Measurements from ENCODE around the gene BBX.
"Not testable (repeated sequence)": the region's sequence is repeated elsewhere in the genome, so short reads cannot be mapped to it uniquely, and the experiment has no call there.

BBX gene

DNA sequence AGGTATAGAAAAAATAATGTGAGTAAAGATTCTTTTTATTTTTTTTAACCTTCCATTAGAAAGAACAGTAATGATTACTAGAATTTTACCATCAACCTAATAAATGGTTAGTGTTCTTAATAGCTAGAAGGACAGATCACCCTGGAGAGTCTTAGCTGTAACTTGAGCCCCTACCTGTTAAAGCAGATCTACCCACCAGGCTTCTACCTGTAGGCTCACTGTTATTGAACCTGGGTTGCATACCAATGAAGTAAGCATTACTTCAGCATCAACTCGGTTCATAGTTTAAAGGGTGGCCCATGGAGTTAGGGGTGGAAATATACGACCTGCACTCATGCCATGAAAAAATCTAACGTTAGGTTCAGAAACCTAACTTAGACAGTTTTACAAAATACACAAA, 280.4 kb downstream of the BBX start:
- no peak for DNase-seq (ENCODE audit: low read depth in 2 of 2)

DNA sequence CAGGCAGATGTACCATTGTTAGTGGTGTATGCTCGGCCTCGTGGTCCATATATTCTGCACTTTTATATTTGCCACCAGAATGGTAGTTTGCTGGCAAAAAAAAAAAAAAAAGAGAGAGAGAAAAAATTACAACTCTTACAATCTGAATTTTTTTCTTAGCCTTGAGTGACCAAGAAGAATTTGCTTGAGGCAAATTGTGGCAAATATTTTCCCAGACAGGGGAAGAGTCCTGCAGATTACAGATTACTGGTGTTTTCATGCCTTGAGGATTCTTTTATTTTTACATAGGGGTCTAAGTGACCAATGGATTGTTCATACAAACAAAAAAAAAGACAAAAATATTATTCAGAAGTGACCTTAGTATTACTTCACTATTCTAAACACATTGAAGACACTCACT, 283.3 kb downstream of the BBX start:
- no peak for DNase-seq (ENCODE audit: low read depth in 2 of 2)

DNA sequence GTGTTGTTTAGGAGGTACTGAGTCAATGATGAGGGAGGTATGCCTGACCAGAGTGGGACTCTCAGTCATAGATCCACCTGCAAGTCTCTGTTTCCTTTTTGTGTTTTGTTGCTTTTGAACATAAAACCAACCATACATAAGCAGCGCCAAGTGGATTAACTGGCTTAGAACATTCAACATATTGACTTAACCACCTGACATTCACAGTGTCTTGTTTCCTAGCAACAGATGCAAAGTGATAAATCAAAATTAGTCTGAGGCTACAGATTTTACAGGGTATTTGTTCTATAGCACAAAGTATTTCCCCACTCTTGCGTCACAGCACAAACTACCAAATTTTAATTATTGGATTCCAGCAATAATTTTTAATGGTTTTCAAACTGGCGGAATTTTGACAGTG, 283.8 kb downstream of the BBX start:
- DNase-seq (ENCODE audit: low read depth in 2 of 2), result no peak

GRCh38 chr3:107810171-107811071, 287.7 kb downstream of the BBX start:
- DNase-seq (ENCODE audit: low read depth in 2 of 2), result no peak

DNA sequence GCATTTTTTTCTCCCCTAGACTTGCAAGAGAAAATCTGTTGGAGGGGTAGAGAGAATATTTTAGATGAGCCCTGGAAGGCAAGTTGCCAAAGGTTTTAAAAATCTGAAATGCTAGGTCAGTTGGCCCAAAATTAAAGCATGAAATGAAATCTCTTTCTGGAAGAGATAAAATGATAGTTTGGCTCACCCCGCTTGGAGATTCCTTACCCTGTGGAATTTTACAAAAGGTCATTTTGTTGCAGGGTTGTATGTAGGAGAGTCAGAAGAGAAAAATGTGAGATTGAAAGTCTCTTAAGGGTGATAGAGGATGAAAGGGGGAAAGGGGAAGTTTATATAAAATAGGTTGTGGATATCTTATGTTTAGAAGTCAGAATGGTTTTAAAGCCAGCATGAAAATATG, 290.3 kb downstream of the BBX start:
- peak in 1 of 2 experiments; percentile 18 for DNase-seq (ENCODE audit: low read depth in 2 of 2)

- DNase-seq (ENCODE audit: low read depth in 2 of 2), result no peak
Observed at GRCh38 chr3:107816107-107816506, 293.3 kb downstream of the BBX start.

DNA sequence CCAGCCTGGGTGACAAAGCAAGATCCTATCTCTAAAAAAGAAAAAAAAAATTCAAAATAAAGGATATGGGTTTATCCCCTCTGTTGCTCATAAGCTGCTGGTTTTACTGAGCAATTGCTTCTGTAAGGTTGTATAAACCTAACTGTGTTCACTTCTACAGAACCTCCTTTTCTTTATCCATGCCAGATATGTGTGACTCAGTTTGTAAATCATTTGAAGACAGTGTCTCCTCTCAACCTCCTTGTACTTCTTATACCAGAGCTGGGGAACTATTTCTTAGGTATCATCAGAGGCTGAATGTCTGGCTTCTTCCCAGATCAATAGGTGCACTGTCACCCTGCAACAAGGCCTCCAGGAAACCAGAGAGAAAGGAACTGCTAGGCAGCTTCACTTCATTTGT, 294.3 kb downstream of the BBX start:
- DNase-seq (ENCODE audit: low read depth in 2 of 2), result no peak

GRCh38 chr3:107818025-107818424, 295.3 kb downstream of the BBX start:
- DNase-seq (ENCODE audit: low read depth in 2 of 2), result no peak

- DNase-seq (ENCODE audit: low read depth in 2 of 2), result no peak
Observed at GRCh38 chr3:107819656-107820055, 296.9 kb downstream of the BBX start.

DNA sequence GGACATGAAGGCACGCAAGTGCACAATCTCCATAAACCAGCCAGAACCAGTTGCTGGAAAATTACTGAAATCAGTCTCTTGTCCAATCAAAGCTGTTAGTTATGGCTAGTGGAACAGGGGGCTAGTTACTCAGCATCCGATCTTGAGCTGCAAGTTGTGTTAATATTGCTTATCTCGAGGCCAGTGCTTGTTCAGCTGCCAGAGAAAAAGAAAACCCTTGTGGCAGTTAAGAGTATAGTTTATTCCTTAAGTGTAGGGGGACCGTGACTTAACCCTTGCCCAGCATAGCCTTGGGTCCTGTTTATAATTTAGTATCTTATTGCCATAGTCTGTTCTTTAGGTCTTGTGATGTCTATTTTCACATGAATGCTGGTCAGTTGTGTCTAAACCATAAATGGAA, 299.5 kb downstream of the BBX start:
- DNase-seq (ENCODE audit: low read depth in 2 of 2), result no peak

GRCh38 chr3:107824822-107825371, 302.1 kb downstream of the BBX start:
- DNase-seq (ENCODE audit: low read depth in 2 of 2), result no peak

- DNase-seq (ENCODE audit: low read depth in 2 of 2), result no peak
Observed at GRCh38 chr3:107825556-107825955, 302.8 kb downstream of the BBX start.

GRCh38 chr3:107826727-107827126, 304.0 kb downstream of the BBX start:
- no peak for DNase-seq (ENCODE audit: low read depth in 2 of 2)

GRCh38 chr3:107829185-107829584, 306.4 kb downstream of the BBX start:
- no peak for DNase-seq (ENCODE audit: low read depth in 2 of 2)

DNA sequence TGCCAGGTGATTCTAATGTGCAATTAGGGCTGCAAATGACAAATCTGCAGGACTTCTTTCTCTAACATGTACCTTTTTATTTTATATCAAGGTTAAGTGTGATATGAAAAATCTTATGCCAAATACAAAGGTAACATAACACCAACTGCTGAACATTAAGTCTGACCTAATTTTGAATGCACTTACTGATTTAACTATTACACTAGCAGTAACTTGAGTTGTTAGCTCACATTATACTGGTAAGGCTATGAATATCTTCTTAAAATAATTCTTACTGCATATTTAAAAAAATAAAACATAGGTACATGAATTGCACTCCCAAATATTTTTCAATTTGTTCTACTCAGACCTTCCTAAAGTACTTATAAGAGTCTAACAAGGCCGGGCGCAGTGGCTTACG, 308.8 kb downstream of the BBX start:
- no peak for DNase-seq (ENCODE audit: low read depth in 2 of 2)

- DNase-seq (ENCODE audit: low read depth in 2 of 2), result no peak
Observed at GRCh38 chr3:107833043-107833442, 310.3 kb downstream of the BBX start.

DNA sequence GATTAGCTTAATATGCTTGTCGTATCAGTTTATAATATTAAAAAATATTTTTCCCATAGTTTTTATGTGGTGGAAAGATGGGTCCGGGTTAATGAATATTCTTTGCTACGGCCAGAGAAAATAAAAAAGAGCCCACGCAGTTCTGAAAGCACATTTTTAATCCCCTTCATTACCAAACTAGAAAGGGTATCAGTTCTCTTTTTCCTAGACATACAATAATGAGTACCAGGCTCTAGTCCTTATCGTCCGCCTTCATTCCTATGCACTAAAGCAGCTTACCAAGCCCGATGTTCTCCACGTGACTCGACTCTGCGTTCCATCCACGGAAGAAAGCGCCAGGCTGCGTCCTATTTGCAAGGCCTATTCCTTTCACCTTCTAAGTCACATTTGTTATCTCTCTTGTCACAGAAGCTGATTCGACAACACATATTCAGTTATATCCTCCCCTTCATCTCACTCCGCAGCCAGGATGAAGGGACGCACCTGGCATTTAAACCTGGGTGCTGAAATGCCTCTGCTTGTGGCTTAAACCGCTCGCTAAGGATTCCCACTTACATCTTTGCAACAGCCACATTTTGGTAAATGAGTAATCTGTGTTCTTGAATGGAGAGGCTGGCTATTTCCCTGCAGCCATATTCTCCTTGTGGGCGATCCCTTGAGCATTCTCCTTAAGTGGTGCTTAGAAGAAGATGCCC, 311.1 kb downstream of the BBX start:
- no peak for DNase-seq (ENCODE audit: low read depth in 2 of 2)

DNA sequence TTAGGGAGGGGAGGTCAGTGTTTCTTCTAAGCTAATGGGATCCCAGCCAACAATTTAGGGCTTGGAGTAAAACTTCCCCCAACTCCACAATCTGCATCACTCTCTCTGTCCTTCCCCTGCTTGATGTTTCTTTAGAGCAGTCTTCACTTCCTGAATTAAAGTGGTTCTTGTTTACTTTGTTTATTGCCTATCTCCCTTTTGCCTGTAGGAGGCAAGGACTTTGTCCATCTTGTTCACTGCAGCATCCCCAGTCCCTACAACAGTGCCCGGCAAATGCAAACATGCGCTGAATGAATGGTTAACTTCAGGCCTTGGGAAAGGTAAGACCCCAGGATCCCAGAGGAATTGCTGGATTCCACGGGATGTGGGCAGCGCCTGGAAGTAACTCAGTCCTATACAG, 312.2 kb downstream of the BBX start:
- DNase-seq (ENCODE audit: low read depth in 2 of 2), result not testable (repeated sequence)

GRCh38 chr3:107837895-107838612, 315.3 kb downstream of the BBX start:
- no peak for DNase-seq (ENCODE audit: low read depth in 2 of 2)

DNA sequence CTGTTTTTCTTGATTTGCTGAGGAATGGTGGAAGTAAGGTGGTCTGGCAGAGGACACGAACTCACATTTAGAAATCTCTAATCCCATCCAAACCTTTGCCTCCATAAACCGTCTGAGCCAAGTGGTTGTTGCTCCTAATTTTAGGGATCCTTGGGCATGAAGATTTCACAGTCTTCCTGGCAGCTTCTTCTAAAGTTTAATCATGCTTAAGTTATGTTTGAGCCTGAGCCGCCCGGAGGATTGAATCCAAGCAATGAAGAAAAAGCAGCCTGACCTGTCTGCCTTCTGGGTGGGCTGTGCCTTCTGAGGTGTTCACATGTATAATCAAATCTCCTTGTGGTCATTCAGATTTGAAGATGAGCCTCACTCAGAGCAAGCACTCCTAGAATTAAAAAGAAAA, 319.1 kb downstream of the BBX start:
- DNase-seq (ENCODE audit: low read depth in 2 of 2), result no peak

GRCh38 chr3:107842940-107843339, 320.2 kb downstream of the BBX start:
- DNase-seq (ENCODE audit: low read depth in 2 of 2), result no peak
